RWPE2 (cell line): ENCODE data around the gene NLK.

Source experiments
- ATAC-seq: fragments of 200-7000 bp; cut with Tn5 transposase; 3 replicates; pipeline ENCODE4 v1.9.1; 2021; ENCODE audit warnings: low read depth
- DNase-seq: peaks from one replicate; pipeline ENCODE4 v3.0.0-alpha.2; 2020; ENCODE audit warnings: low spot score
- H3K27ac ChIP-seq: fragments of 450-650 bp; 2 replicates; pipeline ENCODE4 v1.5.1; 2017; ENCODE audit warnings: mild to moderate bottlenecking; ENCODE audit not compliant: poor library complexity, severe bottlenecking
- H3K27me3 ChIP-seq: fragments of 250-450 bp; sonication (Bioruptor Pico); 2 replicates; pipeline ENCODE4 v1.5.1; 2021; ENCODE audit warnings: mild to moderate bottlenecking, moderate library complexity; ENCODE audit not compliant: insufficient read depth, poor library complexity, severe bottlenecking
- H3K36me3 ChIP-seq: fragments of 250-450 bp; sonication (Bioruptor Pico); 2 replicates; pipeline ENCODE4 v1.5.1; 2020; ENCODE audit warnings: low read depth, mild to moderate bottlenecking, moderate library complexity
- H3K4me1 ChIP-seq: fragments of 250-450 bp; sonication (Bioruptor Pico); 2 replicates; pipeline ENCODE4 v1.5.1; 2021; ENCODE audit warnings: mild to moderate bottlenecking, moderate library complexity; ENCODE audit not compliant: insufficient read depth, poor library complexity, severe bottlenecking
- H3K4me3 ChIP-seq: fragments of 250-450 bp; sonication (Bioruptor Pico); 2 replicates; pipeline ENCODE4 v1.5.1; 2021; ENCODE audit warnings: mild to moderate bottlenecking, moderate library complexity; ENCODE audit not compliant: severe bottlenecking
- H3K9me3 ChIP-seq: fragments of 250-450 bp; sonication (Bioruptor Pico); 2 replicates; pipeline ENCODE4 v1.5.1; 2021; ENCODE audit warnings: mild to moderate bottlenecking, moderate library complexity; ENCODE audit not compliant: severe bottlenecking
- CTCF ChIP-seq: fragments of 450-650 bp; IDR thresholded peaks from one replicate; pipeline ENCODE4 v1.5.1; 2017; ENCODE audit warnings: mild to moderate bottlenecking, moderate library complexity; ENCODE audit not compliant: poor library complexity, severe bottlenecking

Gene NLK

GRCh38 chr17:28244446-28244845 lies 202.0 kb downstream of the NLK start:
- Histone ChIP-seq H3K9me3 (no peaks in the 10 kb centered on the region), H3K27me3 (no peaks in the 10 kb centered on the region), H3K4me1 (no peaks in the 10 kb centered on the region), H3K27ac (no peak overlapping the region), H3K4me3 (no peak overlapping the region), H3K36me3 (no peaks in the 10 kb centered on the region)
- TF ChIP-seq CTCF, result no peak
- DNase-seq (no peak), ATAC-seq (no peak)
